Measurements from ENCODE around the gene SUMF2. TPM values are rescaled to one million over a fixed set of nuclear protein-coding genes. Genes with fewer than 3 reads are reported as not detected.

The SUMF2 gene
- total RNA-seq, 1 experiment from 2014 or later: 99.6 TPM

- TF ChIP-seq ZSCAN18 (CRISPR knock-in tag; IDR thresholded peaks at IDR 0.05) (no peak), ESRRA (CRISPR knock-in tag; IDR thresholded peaks at IDR 0.05; ENCODE audit: borderline replicate concordance) (no peak), AR (CRISPR knock-in tag; IDR thresholded peaks at IDR 0.05) (no peak), FOXP4 (CRISPR knock-in tag; IDR thresholded peaks at IDR 0.05) (no peak), JUN (CRISPR knock-in tag; IDR thresholded peaks at IDR 0.05) (no peak), GABPB1 (CRISPR knock-in tag; IDR thresholded peaks at IDR 0.05) (no peak), ZNF317 (CRISPR knock-in tag; IDR thresholded peaks at IDR 0.05; ENCODE audit: borderline replicate concordance, low read depth) (no peak), FOXP1 (CRISPR knock-in tag; IDR thresholded peaks at IDR 0.05; ENCODE audit: borderline replicate concordance) (no peak)
These were observed 10.1 kb upstream of the SUMF2 start (continued) for GRCh38 chr7:56053993-56054392.

- ChIA-PET POLR2A (no interaction called here), CTCF (interaction anchor here (1.0 kb wide), 1 partner anchor 12 kb away, joined by 4 read pairs; no protein-coding TSS in a partner anchor)
- peak overlapping the region; percentile 70; the same call in 1 of the 2 replicates for H3K27ac Mint-ChIP-seq
- no peak for ATAC-seq
- no peaks in the 10 kb centered on the region for H3K9me3 Mint-ChIP-seq
- no peak overlapping the region for H3K4me3 Mint-ChIP-seq
- peaks cover 16% of the 10 kb centered on the region for H3K4me1 Mint-ChIP-seq
- H3K36me3 Mint-ChIP-seq: peaks cover 62% of the 10 kb centered on the region
- TF ChIP-seq RELA (CRISPR knock-in tag; IDR thresholded peaks at IDR 0.05; ENCODE audit: borderline replicate concordance): no peak
- TF ChIP-seq OVOL2 (CRISPR knock-in tag; IDR thresholded peaks at IDR 0.05; ENCODE audit: borderline replicate concordance): no peak
- TF ChIP-seq ZNF219 (CRISPR knock-in tag; IDR thresholded peaks at IDR 0.05; ENCODE audit: borderline replicate concordance): no peak
- TF ChIP-seq ZNF317 (CRISPR knock-in tag; IDR thresholded peaks at IDR 0.05; ENCODE audit: borderline replicate concordance, low read depth): no peak
- no peak for TF ChIP-seq ZSCAN18 (CRISPR knock-in tag; IDR thresholded peaks at IDR 0.05)
- TF ChIP-seq SMAD3 (CRISPR knock-in tag; IDR thresholded peaks at IDR 0.05; ENCODE audit: borderline replicate concordance): no peak
- TF ChIP-seq USF2 (CRISPR knock-in tag; IDR thresholded peaks at IDR 0.05): no peak
- no peak for TF ChIP-seq ZNF671 (CRISPR knock-in tag; IDR thresholded peaks at IDR 0.05)
- TF ChIP-seq CDX4 (CRISPR knock-in tag; IDR thresholded peaks at IDR 0.05; ENCODE audit: borderline replicate concordance): no peak
- TF ChIP-seq NFE2L1 (CRISPR knock-in tag; IDR thresholded peaks at IDR 0.05): no peak
- TF ChIP-seq ZNF121 (CRISPR knock-in tag; IDR thresholded peaks at IDR 0.05): no peak
- no peak for TF ChIP-seq STAT6 (CRISPR knock-in tag; conservative IDR thresholded peaks at IDR 0.05; ENCODE audit: low read depth)
- no peak for DNase-seq (ENCODE audit: low spot score)
- H3K27me3 Mint-ChIP-seq (ENCODE audit: low read depth): no peaks in the 10 kb centered on the region
These were observed 1.7 kb upstream of the SUMF2 start for GRCh38 chr7:56062382-56062781.
